Left ventricle myocardium superior (tissue), 1 donor: Measurements from ENCODE around the gene TXNDC8. TPM values are rescaled to one million over a fixed set of nuclear protein-coding genes. Genes with fewer than 3 reads are reported as not detected.
A peak's percentile ranks its signal among the peaks of the same experiment; 100 is the strongest.
"Not testable (repeated sequence)": the region's sequence is repeated elsewhere in the genome, so short reads cannot be mapped to it uniquely, and the experiment has no call there.

Source experiments
- ATAC-seq: fragments of 200-7000 bp; cut with Tn5 transposase; one replicate; pipeline ENCODE4 v1.9.1; 2020; ENCODE audit warnings: mild to moderate bottlenecking, moderate library complexity
- DNase-seq: peaks from one replicate; pipeline ENCODE4 v3.0.0-alpha.2; 2020
- intact Hi-C: fragments of 100-400 bp; cut with micrococcal nuclease; formaldehyde crosslinking; loops from one replicate; pipeline ENCODE4 v1.11.0; 2022
- long read RNA-seq: library from polyadenylated mRNA; unstranded; transcript quantifications from one replicate; pipeline ENCODE4 v2.0.0, GENCODE V29; 2021
- total RNA-seq: library from RNA; stranded (reverse); fragmentation: NEBNext Ultra II Directional; extraction: Animal tissue kit (Norgen Biotek cat#: 25700); gene quantifications from one replicate; pipeline ENCODE4 v1.2.1, GENCODE V29; 2021
- donor health status: DM: no; HTN: yes; CAD: no; lungs with severe emphysema.

Gene TXNDC8
- total RNA-seq, result not detected
- long read RNA-seq, result 0 reads

- DNase-seq (no peak), ATAC-seq (no peak)
- intact Hi-C loops, result no loop called here
Measured at GRCh38 chr9:110337727-110338126, at the start of gene TXNDC8. TSS of gene TXNDC8 (minus strand) at chr9:110337863.

DNA sequence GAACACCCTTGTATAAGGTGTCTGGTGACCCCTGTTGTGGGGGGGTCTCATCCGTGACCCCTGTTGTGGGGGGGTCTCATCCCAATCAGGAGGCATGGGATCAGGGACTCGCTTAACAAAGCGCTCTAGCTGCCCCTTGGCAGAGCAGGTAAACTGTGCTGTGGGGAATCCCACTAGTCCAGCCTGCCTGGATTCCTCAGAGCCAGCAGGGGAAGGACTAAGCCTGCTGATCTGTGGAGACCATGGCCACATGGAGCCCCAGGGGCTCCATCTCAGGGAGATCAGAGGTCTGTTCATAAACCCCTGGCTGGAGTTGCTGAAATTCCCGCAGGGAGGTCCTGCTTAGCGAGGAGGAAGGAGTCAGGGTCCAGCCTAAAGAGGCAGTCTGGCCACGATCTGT is 45.8 kb upstream of the TXNDC8 start:
- no peak for DNase-seq
- no peak for ATAC-seq
- intact Hi-C loops, result no loop called here

DNA sequence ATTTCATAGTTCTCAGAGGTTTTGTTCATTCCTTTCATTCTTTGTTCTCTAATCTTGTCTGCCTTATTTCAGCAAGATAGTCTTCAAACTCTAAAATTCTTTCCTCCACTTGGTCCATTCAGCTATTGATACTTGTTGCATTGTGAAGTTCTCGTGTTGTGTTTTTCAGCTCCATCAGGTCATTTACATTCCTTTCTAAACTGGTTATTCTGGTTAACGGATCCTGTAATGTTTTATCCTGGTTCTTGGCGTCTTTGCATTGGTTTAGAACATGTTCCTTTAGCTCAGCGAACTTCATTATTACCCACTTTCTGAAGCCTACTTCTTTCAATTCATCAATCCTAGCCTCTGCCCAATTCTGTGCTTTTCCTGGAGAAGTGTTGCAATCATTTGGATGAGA is 45.1 kb upstream of the TXNDC8 start:
- no peak for DNase-seq
- intact Hi-C loops, result no loop called here
- no peak for ATAC-seq

- ATAC-seq (no peak), DNase-seq (no peak)
- intact Hi-C loops, result no loop called here
Measured at GRCh38 chr9:110371411-110372007, 33.8 kb upstream of the TXNDC8 start.

DNA sequence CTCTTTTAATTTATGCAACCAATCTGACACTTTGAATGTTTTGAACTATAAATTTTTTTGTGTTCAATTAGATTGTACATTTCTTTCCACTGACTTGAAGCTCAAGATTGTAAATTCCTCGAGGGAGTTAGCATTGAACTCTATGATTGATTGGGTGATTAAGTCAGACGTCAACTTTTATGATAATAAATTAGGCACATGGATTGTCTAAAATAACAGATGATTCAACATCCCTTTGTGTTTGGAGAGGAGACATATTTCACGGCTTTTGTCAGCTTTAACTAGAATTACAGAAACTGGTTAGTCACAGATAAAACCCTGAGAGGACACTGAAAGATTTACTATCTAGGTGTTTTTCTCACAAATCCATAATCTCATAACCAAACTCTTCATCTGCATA is 32.7 kb upstream of the TXNDC8 start:
- no peak for DNase-seq
- ATAC-seq, result no peak
- intact Hi-C loops, result no loop called here

DNA sequence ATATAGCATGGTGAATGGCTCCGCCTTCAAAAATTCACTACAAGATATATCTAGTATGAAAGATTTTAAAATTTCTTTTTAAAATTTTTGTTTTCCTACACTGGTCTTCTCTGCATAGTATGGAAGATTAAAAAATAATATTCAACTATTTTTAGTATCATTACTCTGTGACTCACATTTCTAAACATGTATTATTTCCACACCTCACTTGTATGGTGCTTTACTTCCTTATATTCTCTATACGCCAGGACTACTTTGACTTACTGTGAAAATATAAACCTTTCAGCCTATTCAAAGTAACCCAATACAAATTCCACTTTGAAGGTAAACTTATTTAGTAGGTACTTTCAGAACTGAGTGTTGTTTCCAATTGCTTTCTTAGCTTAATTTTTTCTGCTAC is 26.8 kb upstream of the TXNDC8 start:
- ATAC-seq (no peak), DNase-seq (no peak)
- intact Hi-C loops, result no loop called here

GRCh38 chr9:110358992-110359391 is 21.3 kb upstream of the TXNDC8 start:
- intact Hi-C loops, ATAC-seq, DNase-seq: not testable (repeated sequence)

- DNase-seq (no peak), ATAC-seq (no peak)
- intact Hi-C loops, result no loop called here
Measured at GRCh38 chr9:110357505-110357904, 19.8 kb upstream of the TXNDC8 start.

GRCh38 chr9:110356639-110357395 is 19.2 kb upstream of the TXNDC8 start:
- no peak for DNase-seq
- ATAC-seq, result no peak
- intact Hi-C loops, result no loop called here

DNA sequence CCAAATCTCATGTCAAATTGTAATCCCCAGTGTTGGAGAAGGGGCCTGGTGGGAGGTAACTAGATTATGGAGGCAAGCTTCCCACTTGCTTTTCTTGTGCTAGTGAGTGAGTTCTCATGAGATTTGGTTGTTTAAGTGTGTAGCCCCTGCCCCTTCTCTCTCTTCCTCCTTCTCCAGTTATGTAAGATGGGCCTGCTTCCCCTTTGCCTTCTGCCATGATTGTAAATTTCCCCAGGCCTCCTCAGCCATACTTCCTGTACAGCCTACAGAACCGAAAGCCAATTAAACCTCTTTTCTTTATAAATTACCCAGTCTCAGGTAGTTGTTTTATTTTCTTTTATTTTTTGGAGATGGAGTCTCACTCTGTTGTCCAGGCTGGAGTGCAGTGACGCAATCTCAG is 18.2 kb upstream of the TXNDC8 start:
- ATAC-seq (no peak), DNase-seq (no peak)
- intact Hi-C loops, result no loop called here

DNA sequence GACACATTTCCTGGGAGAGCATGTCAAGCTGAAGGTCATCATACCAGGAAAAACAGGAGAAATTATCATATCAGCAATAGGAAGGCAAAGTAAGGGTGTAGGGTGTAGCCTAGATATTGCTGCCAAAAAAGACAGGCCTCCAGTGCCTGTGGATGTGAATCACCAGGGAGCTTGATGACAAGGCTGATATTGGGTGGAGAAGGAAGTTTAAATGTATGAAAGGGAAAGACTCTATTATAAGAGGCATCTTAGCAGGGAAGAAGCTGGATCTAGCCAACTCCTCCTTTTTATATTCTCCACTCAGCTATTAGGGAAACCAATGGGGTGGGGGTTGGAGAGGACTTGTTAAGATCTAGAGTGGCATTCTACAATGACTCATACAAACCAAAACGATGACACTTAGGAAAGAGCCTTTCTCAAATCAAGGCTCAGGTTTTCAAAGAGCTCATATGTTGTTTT is 13.4 kb upstream of the TXNDC8 start:
- intact Hi-C loops, result no loop called here
- ATAC-seq, result peak; percentile 24
- no peak for DNase-seq

- DNase-seq, result no peak
- intact Hi-C loops, result no loop called here
- no peak for ATAC-seq
Measured at GRCh38 chr9:110346325-110346724, 8.7 kb upstream of the TXNDC8 start.

- ATAC-seq (no peak), DNase-seq (no peak)
- intact Hi-C loops, result no loop called here
Measured at GRCh38 chr9:110344821-110345220, 7.2 kb upstream of the TXNDC8 start.

DNA sequence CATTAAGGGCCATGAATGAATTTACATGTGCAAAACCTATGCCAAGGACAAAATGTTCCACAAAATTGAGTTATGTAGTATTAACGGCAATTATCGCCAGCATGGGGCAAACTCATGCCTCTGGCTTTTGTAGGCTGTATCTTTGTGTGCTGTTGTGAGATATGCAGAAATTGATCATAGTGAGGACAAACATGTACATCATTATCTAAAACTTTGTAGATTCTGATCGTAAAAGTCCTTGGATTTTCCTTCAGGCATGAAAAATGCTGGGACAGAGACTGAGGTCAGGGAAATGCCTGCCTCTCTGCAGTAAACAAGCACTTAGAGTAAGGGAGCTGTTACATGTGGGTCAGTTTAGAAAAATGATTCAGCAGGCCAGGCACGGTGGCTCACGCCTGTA is 5.9 kb upstream of the TXNDC8 start:
- no peak for DNase-seq
- ATAC-seq, result no peak

DNA sequence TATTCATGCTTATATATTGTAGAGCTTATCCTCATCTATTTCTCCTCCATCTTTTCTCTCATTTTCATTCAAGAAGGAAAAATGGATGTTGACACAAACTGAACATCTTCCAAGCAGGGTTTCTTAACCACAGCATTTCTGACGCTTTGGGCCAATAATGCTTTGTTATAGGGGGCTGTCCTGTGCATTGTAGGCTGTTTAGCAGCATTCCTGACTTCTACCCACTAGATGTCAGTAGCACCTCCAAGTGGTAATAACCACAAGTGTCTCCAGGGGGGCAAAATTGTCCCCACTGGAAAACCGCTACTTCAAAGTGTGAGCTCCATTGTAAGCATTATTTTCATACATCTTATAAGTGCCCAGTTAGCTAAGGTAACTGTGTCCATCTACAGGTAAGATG is 2.6 kb upstream of the TXNDC8 start:
- no peak for ATAC-seq
- DNase-seq, result no peak
- intact Hi-C loops, result no loop called here

More for the DNA sequence above, 5.9 kb upstream of the TXNDC8 start:
- intact Hi-C loops, result no loop called here

DNA sequence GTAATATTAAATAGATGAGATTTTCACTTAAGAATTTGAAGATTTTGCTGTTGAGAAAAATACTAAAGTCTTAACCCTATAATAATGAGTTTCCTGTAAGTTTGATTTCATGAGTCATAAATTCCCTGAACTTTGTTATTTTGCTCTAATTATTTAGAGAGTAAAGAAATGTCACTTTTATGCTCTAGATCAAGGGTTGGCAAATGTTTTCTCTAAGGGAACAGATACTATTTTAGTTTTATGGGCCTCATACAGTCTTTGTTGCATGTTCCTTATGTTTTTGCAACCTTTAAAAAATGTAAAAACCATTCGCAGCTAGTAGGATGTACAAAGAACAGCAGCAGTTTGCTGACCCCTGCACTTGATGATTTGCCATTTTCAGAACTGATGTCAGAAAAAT is 480 bp upstream of the TXNDC8 start:
- intact Hi-C loops, result no loop called here
- DNase-seq (no peak), ATAC-seq (no peak)

DNA sequence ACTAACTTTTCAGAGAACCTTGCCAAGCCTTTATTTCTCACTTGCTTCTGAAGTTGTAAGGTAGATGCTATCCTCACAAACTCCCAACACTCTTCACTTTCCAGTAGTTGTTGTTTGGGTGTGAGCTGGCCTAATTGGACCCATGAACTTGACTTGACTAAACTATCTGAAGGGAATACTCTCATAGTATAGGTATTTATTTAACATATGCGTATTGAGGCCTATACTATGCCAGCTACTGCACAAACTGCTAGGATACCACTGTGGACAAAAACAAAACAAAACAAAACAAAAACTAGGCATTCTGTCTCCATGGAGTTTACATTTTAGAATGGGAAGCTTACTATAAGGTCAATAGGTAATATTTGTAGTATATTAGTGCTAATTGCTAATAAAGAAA is 1.3 kb downstream of the TXNDC8 start:
- DNase-seq (no peak), ATAC-seq (no peak)
- intact Hi-C loops, result no loop called here

- no peak for DNase-seq
- intact Hi-C loops, result no loop called here
- ATAC-seq, result no peak
Measured at GRCh38 chr9:110334871-110335270, 2.8 kb downstream of the TXNDC8 start.

DNA sequence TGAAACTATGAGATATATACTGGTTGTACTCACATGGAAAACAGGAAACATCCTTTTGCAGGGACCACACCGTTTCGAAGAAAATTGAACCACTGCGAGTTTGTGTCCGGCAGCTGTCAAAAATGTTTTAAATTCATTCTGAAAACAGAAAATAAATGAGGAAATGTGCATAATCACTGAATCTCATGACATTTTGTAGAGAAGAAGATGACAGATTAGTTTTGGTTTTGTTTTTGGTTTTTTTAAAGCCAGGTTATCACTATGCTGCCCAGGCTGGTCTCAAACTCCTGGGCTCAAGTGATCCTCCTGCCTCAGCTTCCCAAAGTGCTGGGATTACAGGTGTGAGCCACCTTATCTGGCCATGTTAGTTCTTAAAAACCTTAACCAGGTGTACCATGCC is 3.5 kb downstream of the TXNDC8 start:
- DNase-seq (no peak), ATAC-seq (no peak)
- intact Hi-C loops, result no loop called here

- DNase-seq, result no peak
- ATAC-seq, result no peak
- intact Hi-C loops, result no loop called here
Measured at GRCh38 chr9:110332766-110333165, 4.9 kb downstream of the TXNDC8 start.

DNA sequence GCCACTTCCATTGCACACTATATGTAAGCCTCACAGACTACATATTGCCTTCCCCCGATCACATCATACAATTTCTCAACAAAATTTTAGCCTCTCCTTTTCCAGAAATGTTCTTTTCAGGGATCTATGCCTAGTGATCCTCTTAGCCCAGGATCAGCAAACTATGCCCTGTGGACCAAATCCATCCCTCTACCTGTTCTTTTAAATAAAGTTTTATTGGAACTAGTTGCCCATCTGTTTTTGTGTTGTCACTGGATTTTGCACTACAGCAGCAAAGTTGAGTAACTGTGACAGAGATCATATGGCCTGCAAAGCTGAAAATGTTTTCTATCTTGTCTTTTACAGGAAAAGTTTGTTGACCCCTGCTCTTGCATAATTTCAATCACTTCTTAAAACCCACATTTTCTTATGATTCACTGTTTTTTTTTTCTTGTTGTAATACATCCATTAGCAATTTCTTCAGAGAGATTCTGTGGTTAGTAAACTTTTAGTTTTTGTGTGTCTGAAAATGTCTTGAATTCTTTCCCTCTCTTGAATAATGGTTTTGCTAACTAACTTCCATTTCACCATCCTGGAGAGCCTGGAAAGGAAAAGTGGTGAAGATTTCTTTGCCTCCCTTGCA is 7.1 kb downstream of the TXNDC8 start:
- no peak for DNase-seq
- intact Hi-C loops, result no loop called here
- no peak for ATAC-seq
